ENCODE measurements around the gene GDF9.
A peak's percentile ranks its signal among the peaks of the same experiment; 100 is the strongest.

The GDF9 gene

GRCh38 chr5:132866342-132867045 is at the start of gene GDF9, which contains the start of gene UQCRQ:
GDF9 (minus strand) TSS chr5:132866469; CDS start chr5:132864533, 1,936 bp downstream.
UQCRQ (plus strand) TSS chr5:132866642; CDS start chr5:132866882, 240 bp downstream.
- peak; percentile 91 for DNase-seq

- no peak for DNase-seq
Measured at GRCh38 chr5:132915681-132916080, 49.4 kb upstream of the GDF9 start.

GRCh38 chr5:132909702-132910101 is 43.4 kb upstream of the GDF9 start:
- DNase-seq, result no peak

GRCh38 chr5:132907161-132907560 is 40.9 kb upstream of the GDF9 start:
- no peak for DNase-seq

- no peak for DNase-seq
Measured at GRCh38 chr5:132905938-132906337, 39.7 kb upstream of the GDF9 start.

- DNase-seq, result no peak
Measured at GRCh38 chr5:132901730-132902129, 35.5 kb upstream of the GDF9 start.

GRCh38 chr5:132901036-132901435 is 34.8 kb upstream of the GDF9 start:
- no peak for DNase-seq

GRCh38 chr5:132898094-132898493 is 31.8 kb upstream of the GDF9 start:
- no peak for DNase-seq

- DNase-seq, result no peak
Measured at GRCh38 chr5:132896685-132897084, 30.4 kb upstream of the GDF9 start.

GRCh38 chr5:132895719-132896305 is 29.5 kb upstream of the GDF9 start:
- DNase-seq, result no peak

GRCh38 chr5:132890817-132891216 is 24.5 kb upstream of the GDF9 start:
- DNase-seq, result no peak

- no peak for DNase-seq
Measured at GRCh38 chr5:132889501-132889900, 23.2 kb upstream of the GDF9 start.

- DNase-seq, result no peak
Measured at GRCh38 chr5:132887283-132887682, 21.0 kb upstream of the GDF9 start.

- DNase-seq, result no peak
Measured at GRCh38 chr5:132886064-132886823, 20.0 kb upstream of the GDF9 start.

- no peak for DNase-seq
Measured at GRCh38 chr5:132884548-132884947, 18.3 kb upstream of the GDF9 start.

GRCh38 chr5:132883261-132883834 is 17.1 kb upstream of the GDF9 start:
- no peak for DNase-seq

GRCh38 chr5:132877938-132878337 is 11.7 kb upstream of the GDF9 start:
- no peak for DNase-seq

GRCh38 chr5:132877466-132877865 is 11.2 kb upstream of the GDF9 start:
- DNase-seq, result no peak

GRCh38 chr5:132876020-132876759 is 9.9 kb upstream of the GDF9 start:
- DNase-seq, result no peak

GRCh38 chr5:132873930-132874271 is 7.6 kb upstream of the GDF9 start:
- DNase-seq, result no peak

- DNase-seq, result no peak
Measured at GRCh38 chr5:132873119-132873929, 7.1 kb upstream of the GDF9 start, which contains the start of gene LEAP2. LEAP2 (plus strand) TSS chr5:132873668; CDS start chr5:132873695, 27 bp downstream.

GRCh38 chr5:132872788-132873118 is 6.5 kb upstream of the GDF9 start:
- DNase-seq, result no peak

All from activated CD8-positive, alpha-beta memory T cell treated with anti-CD3 and anti-CD28 coated beads, Interleukin-2, amount 50 U/mL, for 48 hours (primary cell).